ENCODE measurements around the gene ZNF148.

Gene ZNF148

GRCh38 chr3:125267460-125267859 lies 107.7 kb downstream of the ZNF148 start:
- no peak for DNase-seq

GRCh38 chr3:125266971-125267370 lies 108.2 kb downstream of the ZNF148 start:
- no peak for DNase-seq

GRCh38 chr3:125262161-125262560 lies 113.0 kb downstream of the ZNF148 start:
- DNase-seq: no peak

DNA sequence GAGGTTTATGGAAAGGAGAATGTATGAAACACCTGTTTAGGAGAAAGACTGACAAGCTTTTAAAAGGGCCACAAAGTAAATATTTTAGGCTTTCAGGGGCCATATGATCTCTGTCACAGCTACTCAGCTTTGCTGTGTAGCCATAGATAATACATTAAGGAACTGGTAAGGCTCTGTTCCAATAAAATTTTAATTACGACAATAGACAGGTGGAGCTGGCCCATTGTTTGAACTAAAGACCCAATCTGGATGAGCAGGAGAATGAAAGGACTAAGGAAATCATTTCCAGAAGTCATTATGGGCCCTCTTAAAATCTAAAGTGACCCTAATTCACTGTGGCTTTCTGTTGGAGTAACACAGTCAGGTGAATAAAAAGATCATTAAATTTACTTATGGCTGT lies 114.1 kb downstream of the ZNF148 start:
- DNase-seq: peak; percentile 1

DNA sequence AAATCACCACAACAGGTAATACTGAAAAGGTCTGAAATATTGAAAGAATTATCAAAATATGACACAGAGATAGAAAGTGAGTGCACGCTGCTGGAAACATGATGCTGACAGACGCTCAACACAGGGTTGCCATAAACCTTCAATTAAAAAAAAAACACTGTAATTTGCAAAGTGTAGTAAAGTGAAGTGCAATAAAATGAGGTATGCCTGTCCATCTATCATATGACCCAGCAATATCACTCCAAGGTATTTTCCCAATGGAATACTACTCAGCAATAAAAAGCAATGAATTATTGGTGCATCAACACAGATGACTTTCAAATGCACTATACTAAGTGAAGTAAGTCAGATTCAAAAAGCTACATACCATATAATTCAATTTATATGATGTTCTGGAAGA lies 115.0 kb downstream of the ZNF148 start:
- no peak for DNase-seq

- DNase-seq: no peak
These were observed 117.6 kb downstream of the ZNF148 start for GRCh38 chr3:125257536-125257935.

DNA sequence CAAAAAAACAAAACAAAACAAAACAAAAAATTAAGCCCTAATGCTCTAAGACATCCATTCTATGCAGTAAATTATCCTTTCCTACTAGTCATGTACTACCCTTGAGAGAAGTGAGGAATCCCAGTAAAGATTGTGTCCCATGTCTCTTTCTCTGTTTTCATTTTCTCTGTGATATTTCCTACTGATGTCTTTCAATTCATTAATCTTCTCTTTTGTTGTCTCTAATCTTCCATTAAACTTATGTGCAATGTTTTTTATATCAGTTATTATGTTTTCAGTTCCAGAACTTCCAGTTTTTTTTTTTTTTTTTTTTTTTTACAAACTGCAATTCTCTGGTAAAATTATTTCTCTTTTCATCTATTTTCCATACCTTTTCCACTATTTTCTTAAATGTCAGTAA lies 118.5 kb downstream of the ZNF148 start:
- no peak for DNase-seq

DNA sequence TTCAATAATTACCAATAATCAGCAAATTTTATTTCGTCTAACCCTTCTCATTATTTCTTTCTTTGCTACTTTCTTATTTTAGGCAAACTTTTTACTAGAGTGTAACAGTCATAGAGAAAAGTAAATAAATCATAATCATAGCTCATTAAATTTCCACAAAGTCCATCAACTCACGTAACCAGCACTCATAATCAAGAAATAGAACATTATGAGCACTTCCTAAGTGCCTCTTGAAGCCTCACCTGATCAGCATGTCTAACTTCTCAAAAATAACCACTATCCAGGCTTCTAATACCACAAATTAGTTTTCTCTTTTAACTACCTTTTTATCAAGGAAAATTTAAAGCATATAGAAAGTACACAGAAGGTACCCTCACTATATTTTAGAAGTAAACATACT lies 124.2 kb downstream of the ZNF148 start:
- DNase-seq: no peak

DNA sequence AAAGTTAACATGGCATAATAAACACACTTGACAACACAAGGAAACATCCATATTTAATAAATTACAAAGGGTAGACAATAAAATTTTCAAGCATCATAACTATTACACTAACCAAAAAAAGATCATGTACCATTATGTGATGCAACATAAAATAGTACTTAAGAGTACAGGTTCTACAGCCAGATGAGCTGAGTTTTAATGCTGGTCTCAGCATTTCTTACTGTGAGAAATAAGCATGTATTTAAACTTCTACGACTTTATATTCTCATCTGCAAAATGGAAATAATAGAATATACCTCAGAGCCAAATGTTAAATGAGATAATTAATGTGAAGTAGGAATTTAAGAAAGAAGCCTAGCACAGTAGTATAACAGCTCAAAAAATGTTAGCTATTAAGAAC lies 128.9 kb downstream of the ZNF148 start:
- no peak for DNase-seq

GRCh38 chr3:125245521-125245920 lies 129.6 kb downstream of the ZNF148 start:
- no peak for DNase-seq

- DNase-seq: no peak
These were observed 134.6 kb downstream of the ZNF148 start for GRCh38 chr3:125240496-125240895.

GRCh38 chr3:125239266-125239665 lies 135.9 kb downstream of the ZNF148 start:
- no peak for DNase-seq

DNA sequence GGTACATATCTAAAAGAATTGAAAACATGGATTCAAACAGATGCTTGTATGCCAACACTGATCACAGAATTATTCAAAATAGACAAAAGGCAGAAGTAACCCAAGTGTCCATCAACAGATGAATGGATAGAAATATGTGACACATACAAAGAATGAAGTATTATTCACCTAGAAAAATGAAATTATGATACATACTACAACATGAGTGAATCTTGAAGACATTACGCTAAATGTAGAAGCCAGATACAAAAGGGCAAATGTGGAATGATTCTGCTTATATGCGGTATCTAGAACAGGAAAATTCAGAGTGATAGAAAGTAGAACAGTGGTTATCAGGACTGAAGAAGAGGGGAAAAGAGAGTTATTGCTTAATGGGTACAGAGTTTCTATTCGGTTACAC lies 136.4 kb downstream of the ZNF148 start:
- no peak for DNase-seq

GRCh38 chr3:125236331-125236903 lies 138.7 kb downstream of the ZNF148 start:
- no peak for DNase-seq

DNA sequence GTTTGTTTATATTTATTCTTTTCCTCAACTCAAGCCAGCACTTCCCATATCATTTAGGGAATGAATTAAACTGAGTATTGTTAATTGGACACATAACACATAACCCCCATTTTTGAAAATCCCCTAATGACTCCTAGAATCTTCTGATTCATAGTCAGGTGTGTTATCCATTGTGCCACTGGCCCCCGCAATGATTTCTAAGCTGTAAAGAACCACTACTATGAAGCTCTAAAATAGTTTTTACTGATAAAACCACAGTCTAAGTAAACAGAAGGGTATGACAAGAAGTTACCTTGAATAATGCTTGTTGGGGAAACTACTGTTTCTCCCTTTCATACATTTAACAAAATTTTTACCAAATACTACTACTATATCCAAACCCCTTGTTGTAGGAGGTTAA lies 140.3 kb downstream of the ZNF148 start:
- DNase-seq: no peak

- no peak for DNase-seq
These were observed 142.7 kb downstream of the ZNF148 start for GRCh38 chr3:125232401-125232800.

DNA sequence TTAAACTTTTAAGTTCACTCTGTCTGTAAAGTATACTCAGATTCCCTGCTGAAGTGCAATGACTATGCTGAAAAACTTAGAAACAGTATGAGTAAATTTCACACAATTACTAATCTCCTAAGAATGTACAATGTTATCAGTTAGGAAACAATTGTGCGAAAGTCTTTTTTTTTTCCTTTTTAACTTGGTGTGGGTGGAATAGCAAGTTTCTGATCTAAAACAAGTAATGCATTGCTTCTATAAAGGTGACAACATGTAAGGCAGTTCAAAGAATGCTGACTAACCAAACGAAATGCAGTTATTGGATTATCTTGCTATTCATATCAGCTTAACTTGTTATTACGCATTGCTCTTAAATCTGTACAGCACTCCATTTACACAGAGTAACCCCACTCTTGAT lies 143.2 kb downstream of the ZNF148 start:
- no peak for DNase-seq

DNA sequence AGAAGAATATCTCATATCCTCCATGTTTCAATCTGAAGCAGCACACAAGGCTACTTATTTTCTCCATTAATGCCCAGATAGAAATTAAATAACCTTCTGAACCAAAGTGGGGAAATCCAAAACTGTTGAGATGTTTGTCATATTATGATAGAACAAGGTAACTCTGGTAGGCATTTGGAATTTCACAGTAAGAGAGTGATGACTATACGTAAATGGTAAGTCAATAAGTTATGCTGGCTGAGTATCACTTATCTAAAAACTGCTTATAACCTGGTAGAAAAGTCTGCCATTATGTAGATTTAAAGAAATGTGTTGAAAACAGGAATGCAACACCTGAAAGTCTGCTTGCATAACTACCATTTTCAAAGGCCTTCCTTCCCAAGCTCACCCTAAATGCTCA lies 145.4 kb downstream of the ZNF148 start:
- DNase-seq: no peak

- no peak for DNase-seq
These were observed 146.0 kb downstream of the ZNF148 start for GRCh38 chr3:125229168-125229567.

GRCh38 chr3:125221831-125222230 lies 153.3 kb downstream of the ZNF148 start:
- no peak for DNase-seq

GRCh38 chr3:125220727-125221429 lies 154.2 kb downstream of the ZNF148 start:
- no peak for DNase-seq

- DNase-seq: no peak
These were observed 154.9 kb downstream of the ZNF148 start for GRCh38 chr3:125220183-125220582.

- DNase-seq: no peak
These were observed 155.8 kb downstream of the ZNF148 start for GRCh38 chr3:125219261-125219701.

- DNase-seq: no peak
These were observed 160.4 kb downstream of the ZNF148 start for GRCh38 chr3:125214738-125215137.

DNA sequence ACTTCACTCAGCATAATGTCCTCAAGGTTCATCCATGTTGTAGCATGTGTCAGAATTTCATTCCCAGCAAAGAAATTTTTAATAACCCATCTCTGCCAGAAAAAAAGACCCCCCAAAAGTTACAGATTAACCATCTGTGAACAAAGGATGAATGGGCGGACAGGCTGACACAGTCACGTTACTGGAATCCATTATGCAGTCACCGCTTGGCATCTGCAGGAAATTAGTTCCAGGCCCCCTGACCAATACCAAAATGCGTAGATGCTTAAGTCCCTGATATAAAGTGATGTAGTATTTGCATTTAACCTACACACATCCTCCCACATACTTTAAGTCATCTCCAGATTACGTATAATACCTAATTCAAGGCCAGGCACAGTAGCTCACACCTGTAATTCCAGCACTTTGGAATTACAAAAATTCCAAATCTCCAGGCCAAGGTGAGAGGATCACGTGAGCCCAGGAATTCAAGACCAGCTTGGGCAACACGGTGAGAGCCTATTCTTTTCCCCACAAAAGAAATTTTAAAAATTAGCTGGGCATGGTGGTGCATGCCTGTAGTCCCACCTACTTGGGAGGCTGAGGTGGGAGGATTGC lies 161.1 kb downstream of the ZNF148 start:
- no peak for DNase-seq

Data from NCI-H510A treated with DMSO at 0.1 percent for 48 hours (cell line).